ENCODE data around the gene DYNC1H1.

The DYNC1H1 gene

DNA sequence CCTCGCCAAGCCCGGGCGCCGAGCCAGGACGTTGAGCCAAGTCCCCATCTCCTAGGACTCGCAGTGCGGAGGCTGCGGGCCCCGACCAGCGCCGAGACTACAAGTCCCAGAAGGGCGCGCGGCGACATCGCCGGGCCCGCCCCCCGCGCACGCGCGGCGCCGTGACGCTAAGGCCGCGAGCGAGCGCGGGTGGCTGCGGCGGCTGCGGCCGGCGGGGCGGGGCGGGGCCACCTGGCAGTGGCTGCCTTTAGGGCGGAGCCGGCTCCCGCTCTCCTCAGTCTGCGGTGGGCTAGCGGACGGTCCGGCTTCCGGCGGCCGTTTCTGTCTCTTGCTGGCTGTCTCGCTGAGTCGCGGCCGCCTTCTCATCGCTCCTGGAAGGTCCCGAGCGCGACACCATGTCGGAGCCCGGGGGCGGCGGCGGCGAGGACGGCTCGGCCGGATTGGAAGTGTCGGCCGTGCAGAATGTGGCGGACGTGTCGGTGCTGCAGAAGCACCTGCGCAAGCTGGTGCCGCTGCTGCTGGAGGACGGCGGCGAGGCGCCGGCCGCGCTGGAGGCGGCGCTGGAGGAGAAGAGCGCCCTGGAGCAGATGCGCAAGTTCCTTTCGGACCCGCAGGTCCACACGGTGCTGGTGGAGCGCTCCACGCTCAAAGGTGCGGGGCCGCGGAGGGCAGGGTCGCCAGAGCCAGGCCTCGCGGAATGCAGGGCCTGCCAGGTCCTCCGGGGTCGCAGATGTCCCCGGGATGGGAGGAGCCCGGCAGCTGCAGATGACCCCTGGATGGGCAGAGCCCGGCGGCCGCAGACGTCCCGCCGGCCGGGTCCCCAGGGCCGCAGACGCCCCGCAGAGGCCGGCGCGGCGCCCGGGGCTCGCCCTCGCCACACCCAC is at the start of gene DYNC1H1:
DYNC1H1 (plus strand) TSS at position 277 of the 884 bp plus-strand sequence; CDS start at position 396, 119 bp downstream.
- Mint-ChIP-seq H3K36me3 (peaks cover 13% of the 10 kb centered on the region), H3K9me3 (no peaks in the 10 kb centered on the region), H3K27me3 (peaks cover 10% of the 10 kb centered on the region), H3K27ac (peak within 1 kb of the TSS; percentile 93), H3K4me1 (peaks cover 46% of the 10 kb centered on the region), H3K4me3 (peak within 1 kb of the TSS; percentile 91)
- DNase-seq = peak; percentile 90
- CTCF ChIA-PET = interaction anchor here (0.6 to 5.6 kb wide), 6 partner anchors 132 to 361 kb away, joined by 3 to 42 read pairs (median 4); no protein-coding TSS in a partner anchor

DNA sequence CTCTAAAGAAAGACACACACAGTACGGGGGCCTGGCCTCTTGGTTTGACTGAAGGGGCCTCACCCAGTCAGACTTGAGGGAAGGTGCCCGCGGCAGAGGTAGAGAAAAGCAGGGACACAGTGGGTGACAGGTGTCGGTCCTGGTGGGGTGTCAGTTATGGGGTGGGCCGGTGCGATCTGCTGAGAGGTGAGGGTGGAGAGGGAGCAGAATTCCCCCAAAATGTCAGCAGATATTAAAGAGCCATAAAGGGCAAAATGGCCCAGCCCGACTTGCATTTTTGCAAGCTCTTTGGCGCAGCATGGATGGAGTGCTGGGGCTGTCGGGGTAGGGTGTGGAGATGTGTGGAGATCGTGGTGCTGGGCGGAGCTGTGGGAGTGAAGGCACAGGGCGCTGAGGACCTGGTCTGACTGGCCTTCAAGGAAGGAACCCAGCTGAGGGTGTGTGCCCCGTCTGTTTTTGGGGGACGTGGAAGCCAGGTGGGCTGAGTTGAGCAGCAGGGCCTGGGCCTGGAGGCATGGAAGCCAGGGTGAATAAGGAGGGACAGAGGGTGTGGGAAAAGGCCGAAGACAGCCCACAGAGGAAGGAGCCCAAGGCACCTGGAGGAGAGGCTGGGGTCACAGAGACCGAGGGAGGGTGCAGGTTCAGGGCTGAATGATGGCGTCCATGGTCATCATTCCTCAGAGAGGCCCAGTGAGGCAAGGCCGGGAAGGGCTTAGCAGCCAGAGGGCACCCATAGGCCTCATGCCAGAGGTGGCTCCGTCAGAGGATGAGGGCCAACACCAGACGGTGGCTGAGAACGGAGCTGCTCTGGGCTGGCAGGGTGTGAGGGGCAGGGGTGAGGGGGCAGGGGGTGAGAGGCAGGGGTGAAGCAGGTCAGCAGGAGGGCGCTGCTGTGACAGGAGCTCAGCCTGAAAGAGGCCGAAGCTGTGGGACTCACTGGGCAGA is 48.2 kb upstream of the DYNC1H1 start:
- H3K9me3 Mint-ChIP-seq = no peaks in the 10 kb centered on the region
- no peak overlapping the region for H3K4me3 Mint-ChIP-seq
- peaks cover 52% of the 10 kb centered on the region for H3K36me3 Mint-ChIP-seq

DNA sequence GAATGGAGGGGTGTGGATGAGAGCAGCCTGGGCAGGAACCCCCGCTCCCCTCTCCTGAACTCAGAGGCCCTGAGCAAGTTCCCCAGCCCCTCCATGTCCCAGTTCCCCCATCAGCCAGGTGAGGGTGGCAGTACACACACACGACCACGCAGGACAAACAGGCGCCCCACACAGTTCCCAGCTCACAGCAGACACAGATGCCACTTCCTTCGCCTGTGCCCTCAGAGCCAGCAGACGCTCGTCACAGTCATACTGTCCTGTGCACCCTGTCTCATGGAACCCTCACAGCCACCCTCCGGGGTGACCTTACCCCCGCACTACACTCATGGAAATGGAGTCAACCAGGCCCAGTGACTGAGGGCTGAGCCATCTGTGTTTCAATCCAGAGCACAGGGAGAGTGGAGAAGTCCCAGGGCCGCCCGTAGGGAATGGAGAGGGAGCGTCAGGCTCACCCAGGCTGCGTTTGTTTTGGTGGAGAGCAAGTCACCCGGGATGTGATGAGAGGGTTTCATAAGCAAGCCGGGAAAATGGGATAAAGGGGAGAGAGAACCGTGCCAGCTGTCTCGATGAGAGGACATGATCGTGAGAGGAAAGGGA is 47.5 kb upstream of the DYNC1H1 start:
- no peaks in the 10 kb centered on the region for H3K4me1 Mint-ChIP-seq
- no peaks in the 10 kb centered on the region for H3K9me3 Mint-ChIP-seq
- no peaks in the 10 kb centered on the region for H3K27me3 Mint-ChIP-seq
- peaks cover 54% of the 10 kb centered on the region for H3K36me3 Mint-ChIP-seq
- CTCF ChIA-PET = no interaction called here
- no peak overlapping the region for H3K27ac Mint-ChIP-seq
- H3K4me3 Mint-ChIP-seq = no peak overlapping the region
- no peak for DNase-seq

More for the DNA sequence above, 48.2 kb upstream of the DYNC1H1 start:
- H3K27ac Mint-ChIP-seq = peak overlapping the region; percentile 67
- no peaks in the 10 kb centered on the region for H3K27me3 Mint-ChIP-seq
- DNase-seq = no peak
- no peaks in the 10 kb centered on the region for H3K4me1 Mint-ChIP-seq
- CTCF ChIA-PET = no interaction called here

DNA sequence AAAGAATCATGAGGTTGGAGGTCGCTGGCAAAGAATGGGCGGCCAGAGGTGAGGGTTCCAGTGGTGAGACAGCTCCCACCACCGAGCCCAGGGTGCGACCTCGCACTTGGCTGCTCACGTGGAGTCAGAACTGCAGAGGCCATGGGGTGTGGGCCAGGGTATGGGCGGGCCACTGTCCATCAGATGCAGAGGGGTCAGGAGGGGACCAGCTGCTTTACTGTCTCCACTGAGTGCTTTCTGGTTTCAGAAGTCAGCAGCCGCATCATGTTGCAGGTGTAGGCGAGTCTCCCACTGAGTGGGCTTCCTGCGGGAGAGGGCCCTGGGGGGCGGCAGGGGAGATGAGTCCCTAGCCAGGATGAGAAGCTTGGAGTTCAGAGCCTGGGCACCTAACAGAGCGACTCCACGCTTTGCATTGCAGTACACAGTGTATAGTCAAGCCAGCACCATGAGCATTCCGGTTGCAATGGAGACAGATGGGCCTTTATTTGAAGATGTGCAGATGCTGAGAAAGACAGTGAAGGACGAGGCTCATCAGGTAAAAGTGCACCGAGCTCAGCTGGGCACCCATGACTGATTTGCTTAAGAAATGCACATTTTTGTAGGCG is 46.9 kb upstream of the DYNC1H1 start:
- Mint-ChIP-seq H3K27ac (no peak overlapping the region), H3K27me3 (no peaks in the 10 kb centered on the region), H3K4me1 (no peaks in the 10 kb centered on the region), H3K4me3 (no peak overlapping the region), H3K9me3 (no peaks in the 10 kb centered on the region), H3K36me3 (peaks cover 50% of the 10 kb centered on the region)
- CTCF ChIA-PET = no interaction called here
- no peak for DNase-seq

DNA sequence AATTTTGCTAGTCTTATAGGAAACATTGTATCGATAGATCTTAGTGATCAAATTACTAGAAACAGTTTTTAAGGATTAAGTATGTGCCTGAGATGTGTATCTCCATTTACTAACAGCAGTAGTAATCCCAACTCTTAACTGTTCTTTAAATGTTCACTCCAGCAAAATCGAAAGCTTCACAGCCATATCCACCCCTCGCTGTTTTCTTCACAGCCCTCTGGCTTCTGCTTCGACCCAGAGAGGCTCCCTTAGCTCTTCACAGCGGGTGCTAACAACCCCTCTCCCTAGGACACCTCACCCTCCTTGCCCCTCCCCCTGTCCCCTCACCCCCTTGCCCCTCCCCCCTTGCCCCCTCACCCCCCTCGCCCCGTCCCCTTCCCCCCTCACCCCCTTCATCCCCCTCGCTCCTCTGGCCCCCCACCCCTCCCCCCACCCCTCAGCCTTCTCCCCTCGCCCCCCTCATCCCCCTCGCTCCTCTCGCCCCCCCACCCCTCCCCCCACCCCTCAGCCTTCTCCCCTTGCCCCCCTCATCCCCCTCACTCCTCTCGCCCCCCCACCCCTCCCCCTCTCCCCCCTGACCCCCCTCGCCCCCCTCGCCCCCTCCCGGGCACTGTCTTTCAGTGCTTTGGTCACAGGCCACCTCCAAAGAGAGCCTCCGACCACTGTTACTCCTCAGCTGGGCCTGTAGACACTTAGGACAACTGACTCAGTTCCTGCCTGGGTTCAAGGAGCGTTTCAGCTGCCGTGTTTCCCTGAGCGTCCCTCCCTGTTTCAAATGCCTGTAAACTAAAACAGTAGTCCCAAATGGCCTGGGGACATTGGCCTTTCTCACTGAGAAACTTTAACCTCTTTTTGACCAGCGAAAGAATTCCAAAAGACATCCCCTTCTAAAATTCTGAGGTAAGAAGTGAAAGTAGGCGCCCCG is 46.0 kb upstream of the DYNC1H1 start:
- CTCF ChIA-PET = no interaction called here
- Mint-ChIP-seq H3K36me3 (peaks cover 49% of the 10 kb centered on the region), H3K4me3 (no peak overlapping the region), H3K9me3 (no peaks in the 10 kb centered on the region), H3K27ac (peak overlapping the region; percentile 46), H3K27me3 (no peaks in the 10 kb centered on the region), H3K4me1 (no peaks in the 10 kb centered on the region)
- DNase-seq = no peak

DNA sequence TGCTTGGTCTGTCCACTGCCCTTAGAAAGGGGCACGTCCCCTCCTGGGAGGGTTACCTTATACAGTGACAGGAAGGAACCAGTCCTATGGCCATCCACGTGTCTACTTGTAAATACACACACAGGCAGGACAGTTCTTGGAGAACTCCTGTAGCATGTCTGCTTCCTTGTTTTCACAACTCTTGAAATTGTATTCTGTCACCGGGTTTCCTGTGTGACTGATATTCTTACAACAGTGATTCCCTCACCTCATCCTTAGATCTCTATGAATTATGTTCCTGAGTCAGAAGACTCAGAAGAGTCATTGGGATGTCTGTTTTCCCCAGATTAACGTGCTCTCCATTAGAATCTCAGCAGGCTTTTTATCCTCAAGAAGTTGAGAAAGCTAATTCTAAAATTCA is 44.1 kb upstream of the DYNC1H1 start:
- H3K4me3 Mint-ChIP-seq = no peak overlapping the region
- H3K27ac Mint-ChIP-seq = no peak overlapping the region
- no peaks in the 10 kb centered on the region for H3K9me3 Mint-ChIP-seq
- no peaks in the 10 kb centered on the region for H3K4me1 Mint-ChIP-seq
- CTCF ChIA-PET = no interaction called here
- H3K36me3 Mint-ChIP-seq = peaks cover 41% of the 10 kb centered on the region
- H3K27me3 Mint-ChIP-seq = no peaks in the 10 kb centered on the region
- no peak for DNase-seq

DNA sequence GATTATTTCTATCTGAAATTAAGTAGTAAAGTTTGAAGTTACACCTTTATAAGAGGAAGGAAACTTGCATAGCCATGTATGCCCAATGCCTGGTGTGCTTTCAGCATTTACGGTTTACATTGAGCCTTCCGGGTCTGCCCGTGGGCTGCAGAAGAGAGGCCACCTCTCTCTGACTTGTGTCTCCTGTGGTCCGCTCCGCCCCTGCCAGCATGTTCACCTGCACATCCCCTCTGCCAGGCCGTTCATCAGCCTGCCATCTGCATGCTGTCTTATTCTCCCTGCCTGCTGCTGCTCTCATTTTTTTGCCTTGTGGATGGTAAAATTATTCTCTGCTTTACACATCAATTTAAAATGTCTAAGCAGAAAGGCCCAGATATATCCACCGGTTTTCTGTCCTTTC is 41.5 kb upstream of the DYNC1H1 start:
- H3K27ac Mint-ChIP-seq = peak overlapping the region; percentile 20
- CTCF ChIA-PET = no interaction called here

DNA sequence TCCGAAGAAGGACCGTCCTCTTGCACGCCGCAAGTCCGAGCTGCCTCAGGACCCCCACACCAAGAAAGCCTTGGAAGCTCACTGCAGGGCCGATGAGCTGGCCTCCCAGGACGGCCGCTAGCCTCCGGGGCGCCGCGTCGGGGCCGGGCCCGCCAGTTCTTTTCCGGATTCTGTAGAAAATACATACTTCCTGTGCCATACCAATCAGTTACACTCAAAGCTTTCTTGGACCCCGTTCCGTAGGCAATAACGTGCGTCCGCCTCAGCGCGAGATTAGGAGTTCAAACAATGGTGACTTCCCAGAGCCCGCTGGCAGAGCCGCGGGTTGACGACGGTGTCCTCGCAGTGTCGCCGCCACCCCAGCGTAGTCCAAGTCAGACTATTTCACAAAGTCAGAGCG is 39.2 kb upstream of the DYNC1H1 start:
- no peak overlapping the region for H3K4me3 Mint-ChIP-seq
- H3K36me3 Mint-ChIP-seq = peaks cover 42% of the 10 kb centered on the region
- H3K27ac Mint-ChIP-seq = no peak overlapping the region
- DNase-seq = no peak
- H3K27me3 Mint-ChIP-seq = no peaks in the 10 kb centered on the region
- no peaks in the 10 kb centered on the region for H3K4me1 Mint-ChIP-seq
- no peaks in the 10 kb centered on the region for H3K9me3 Mint-ChIP-seq
- CTCF ChIA-PET = no interaction called here

More for the DNA sequence above, 41.5 kb upstream of the DYNC1H1 start:
- H3K36me3 Mint-ChIP-seq = peaks cover 37% of the 10 kb centered on the region
- DNase-seq = no peak
- H3K9me3 Mint-ChIP-seq = no peaks in the 10 kb centered on the region
- H3K27me3 Mint-ChIP-seq = no peaks in the 10 kb centered on the region
- H3K4me3 Mint-ChIP-seq = no peak overlapping the region
- H3K4me1 Mint-ChIP-seq = no peaks in the 10 kb centered on the region

DNA sequence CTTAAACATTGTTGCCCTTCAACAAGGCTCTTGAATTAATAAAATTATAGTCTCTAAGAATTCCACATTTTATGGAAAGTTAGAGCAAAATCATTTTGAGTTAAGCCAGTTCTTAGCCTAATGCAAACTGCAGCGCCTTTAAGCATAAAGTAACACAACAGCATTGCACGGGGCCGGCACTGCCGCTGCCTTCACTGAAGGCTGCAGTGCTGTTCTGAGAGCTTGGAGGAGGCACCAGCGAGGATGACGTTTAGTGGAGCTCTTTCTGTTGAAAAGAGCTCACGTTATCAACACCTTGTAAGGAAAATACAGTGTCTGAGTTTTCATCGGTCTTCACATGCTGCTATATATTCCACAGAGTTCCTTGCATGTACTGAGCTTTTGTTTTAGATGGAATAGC is 38.3 kb upstream of the DYNC1H1 start:
- Mint-ChIP-seq H3K4me1 (no peaks in the 10 kb centered on the region), H3K36me3 (peaks cover 38% of the 10 kb centered on the region), H3K27ac (no peak overlapping the region), H3K9me3 (no peaks in the 10 kb centered on the region), H3K27me3 (no peaks in the 10 kb centered on the region), H3K4me3 (no peak overlapping the region)
- DNase-seq = no peak
- CTCF ChIA-PET = interaction anchor here (0.9 kb wide), 1 partner anchor 219 kb away, joined by 3 read pairs; no protein-coding TSS in a partner anchor

DNA sequence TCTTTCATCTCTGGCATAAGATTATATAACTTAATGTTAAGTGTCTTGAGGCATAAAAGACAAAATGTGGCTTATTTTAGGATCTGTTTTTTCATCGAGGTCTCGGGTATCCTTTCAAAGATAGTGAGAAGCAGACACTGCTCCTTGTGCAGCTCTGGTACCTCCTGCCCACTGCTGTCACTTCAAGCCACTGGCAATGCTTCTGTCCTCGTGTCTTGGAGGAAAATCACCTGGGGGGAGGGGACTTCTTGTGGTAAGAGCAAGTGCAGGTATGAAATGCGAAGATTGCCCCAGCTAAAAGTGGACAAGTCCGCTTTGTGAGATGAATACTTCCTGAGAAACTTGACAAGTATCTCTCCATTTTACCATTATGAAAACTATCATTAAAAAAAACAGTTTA is 37.8 kb upstream of the DYNC1H1 start:
- Mint-ChIP-seq H3K4me1 (no peaks in the 10 kb centered on the region), H3K4me3 (no peak overlapping the region), H3K9me3 (no peaks in the 10 kb centered on the region), H3K27me3 (no peaks in the 10 kb centered on the region), H3K36me3 (peaks cover 34% of the 10 kb centered on the region), H3K27ac (peak overlapping the region; percentile 28)
- CTCF ChIA-PET = interaction anchor here (0.9 kb wide), 1 partner anchor 219 kb away, joined by 3 read pairs; no protein-coding TSS in a partner anchor
- no peak for DNase-seq

DNA sequence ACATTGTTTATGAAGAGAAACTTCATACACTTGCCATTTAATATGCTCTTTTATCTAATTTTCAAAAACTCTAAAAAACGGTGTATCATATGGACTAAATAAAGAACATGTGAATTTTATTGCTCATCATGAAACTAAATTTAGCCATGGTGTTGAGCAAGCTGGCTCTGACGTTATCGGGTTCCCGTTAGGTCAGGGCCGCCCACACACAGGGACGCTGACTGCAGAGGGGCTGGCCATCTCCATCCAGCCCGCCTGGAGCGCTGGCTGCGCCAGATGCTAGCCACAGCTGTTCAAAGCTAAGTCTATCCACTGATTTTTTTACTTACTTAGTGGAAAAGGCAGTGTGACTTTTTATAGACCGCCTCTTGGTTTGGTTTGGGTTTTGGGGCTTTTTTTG is 36.5 kb upstream of the DYNC1H1 start:
- Mint-ChIP-seq H3K27ac (no peak overlapping the region), H3K27me3 (no peaks in the 10 kb centered on the region), H3K36me3 (peaks cover 28% of the 10 kb centered on the region), H3K9me3 (no peaks in the 10 kb centered on the region), H3K4me1 (no peaks in the 10 kb centered on the region), H3K4me3 (no peak overlapping the region)
- CTCF ChIA-PET = interaction anchor here (0.9 kb wide), 1 partner anchor 156 kb away, joined by 3 read pairs; no protein-coding TSS in a partner anchor
- no peak for DNase-seq

DNA sequence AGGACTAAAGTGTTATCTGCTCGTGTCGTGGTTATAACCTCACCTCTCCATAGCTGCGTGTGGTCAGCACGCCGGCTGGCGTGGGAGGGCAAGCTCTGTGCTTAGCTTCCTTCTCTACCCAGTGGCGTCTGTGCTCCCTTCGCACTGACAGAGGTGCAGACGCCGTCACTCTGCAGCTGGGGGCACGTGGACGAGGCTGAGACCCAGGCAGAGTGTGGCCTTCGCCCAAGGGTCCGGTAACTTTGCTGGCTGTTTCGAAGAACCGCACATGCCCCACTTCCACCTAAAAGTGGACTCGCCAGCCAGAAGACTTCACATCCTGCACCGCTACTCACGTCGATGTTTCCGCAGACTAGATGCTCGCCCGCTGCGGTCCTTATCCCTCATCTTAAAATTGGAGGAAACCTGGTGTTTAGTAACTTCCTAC is 35.9 kb upstream of the DYNC1H1 start:
- DNase-seq = no peak
- H3K27me3 Mint-ChIP-seq = no peaks in the 10 kb centered on the region
- H3K4me3 Mint-ChIP-seq = no peak overlapping the region
- CTCF ChIA-PET = interaction anchor here (0.9 kb wide), 1 partner anchor 157 kb away, joined by 3 read pairs; no protein-coding TSS in a partner anchor
- H3K27ac Mint-ChIP-seq = peak overlapping the region; percentile 58
- no peaks in the 10 kb centered on the region for H3K9me3 Mint-ChIP-seq
- no peaks in the 10 kb centered on the region for H3K4me1 Mint-ChIP-seq
- H3K36me3 Mint-ChIP-seq = peaks cover 25% of the 10 kb centered on the region

DNA sequence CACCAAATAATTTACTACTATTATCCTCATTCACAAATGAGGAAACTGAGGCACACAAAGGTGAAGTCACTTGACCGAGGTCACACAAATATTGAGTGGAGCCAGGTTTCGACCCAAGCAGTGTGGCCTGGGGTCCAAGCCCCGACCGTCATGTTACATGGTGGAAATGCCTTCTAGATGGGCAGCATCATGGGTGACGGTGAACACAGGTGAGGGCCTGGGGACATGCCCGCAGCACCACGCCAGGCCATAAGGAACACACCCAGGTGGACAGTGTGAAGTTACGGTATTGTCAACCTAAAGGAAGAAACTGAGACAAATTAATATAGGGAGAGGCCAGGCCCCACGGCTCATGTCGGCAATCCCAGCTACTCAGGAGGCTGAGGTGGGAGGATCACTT is 35.3 kb upstream of the DYNC1H1 start:
- peak overlapping the region; percentile 33 for H3K27ac Mint-ChIP-seq
- peaks cover 25% of the 10 kb centered on the region for H3K36me3 Mint-ChIP-seq
- no peaks in the 10 kb centered on the region for H3K4me1 Mint-ChIP-seq
- no peak overlapping the region for H3K4me3 Mint-ChIP-seq
- H3K9me3 Mint-ChIP-seq = no peaks in the 10 kb centered on the region
- no peak for DNase-seq
- CTCF ChIA-PET = no interaction called here
- no peaks in the 10 kb centered on the region for H3K27me3 Mint-ChIP-seq
